Activated naive CD4-positive, alpha-beta T cell treated with anti-CD3 and anti-CD28 coated beads, Interleukin-2, amount 10 ng/mL, durations not matched to agents 7 days and 5 days (primary cell): ENCODE data around the gene YPEL2.
"Not testable (repeated sequence)": the region's sequence is repeated elsewhere in the genome, so short reads cannot be mapped to it uniquely, and the experiment has no call there.

Experiments
- CTCF ChIA-PET: fragments of 350-600 bp; sonication (Branson Sonifier 250); formaldehyde crosslinking; loops from one replicate; lab custom pipeline; 2021; ENCODE audit warnings: antibody characterized with exemption; lab: Charles Lee
- DNase-seq: peaks from one replicate; pipeline ENCODE4 v3.0.0-alpha.2; 2020
- H3K27ac Mint-ChIP-seq: one replicate; pipeline ENCODE4 v1.8.0; 2021; ENCODE audit warnings: mild to moderate bottlenecking, moderate library complexity, mixed read lengths
- H3K27me3 Mint-ChIP-seq: one replicate; pipeline ENCODE4 v1.8.0; 2021; ENCODE audit warnings: mild to moderate bottlenecking, mixed read lengths
- H3K36me3 Mint-ChIP-seq: one replicate; pipeline ENCODE4 v1.8.0; 2021; ENCODE audit warnings: mixed read lengths
- H3K4me1 Mint-ChIP-seq: one replicate; pipeline ENCODE4 v1.8.0; 2021; ENCODE audit warnings: mixed read lengths
- H3K4me3 Mint-ChIP-seq: one replicate; pipeline ENCODE4 v1.8.0; 2021; ENCODE audit warnings: mild to moderate bottlenecking, moderate library complexity, mixed read lengths
- H3K9me3 Mint-ChIP-seq: one replicate; pipeline ENCODE4 v1.8.0; 2021; ENCODE audit warnings: mixed read lengths

Gene YPEL2

DNA sequence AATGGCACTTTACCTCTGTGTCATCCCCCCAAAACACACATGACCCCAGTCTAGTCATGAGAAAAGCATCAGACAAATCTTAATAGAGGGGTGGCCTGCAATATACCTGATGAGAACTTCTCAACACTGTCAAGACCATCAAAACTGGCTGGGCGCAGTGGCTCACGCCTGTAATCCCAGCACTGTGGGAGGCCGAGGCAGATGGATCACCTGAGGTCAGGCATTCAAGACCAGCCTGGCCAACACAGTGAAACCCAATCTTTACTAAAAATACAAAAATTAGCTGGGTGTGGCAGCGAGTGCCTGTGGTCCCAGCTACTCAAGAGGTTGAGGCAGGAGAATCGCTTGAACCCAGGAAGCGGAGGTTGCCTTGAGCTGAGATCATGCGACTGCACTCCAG, 19.9 kb upstream of the YPEL2 start:
- not testable (repeated sequence) for H3K9me3 Mint-ChIP-seq, DNase-seq, H3K27me3 Mint-ChIP-seq, H3K4me3 Mint-ChIP-seq, H3K27ac Mint-ChIP-seq, H3K36me3 Mint-ChIP-seq, H3K4me1 Mint-ChIP-seq
- CTCF ChIA-PET = interaction anchor here (0.5 to 3.9 kb wide), 19 partner anchors 9 to 769 kb away, joined by 3 to 89 read pairs (median 3); partner anchors contain the start of gene GDPD1

DNA sequence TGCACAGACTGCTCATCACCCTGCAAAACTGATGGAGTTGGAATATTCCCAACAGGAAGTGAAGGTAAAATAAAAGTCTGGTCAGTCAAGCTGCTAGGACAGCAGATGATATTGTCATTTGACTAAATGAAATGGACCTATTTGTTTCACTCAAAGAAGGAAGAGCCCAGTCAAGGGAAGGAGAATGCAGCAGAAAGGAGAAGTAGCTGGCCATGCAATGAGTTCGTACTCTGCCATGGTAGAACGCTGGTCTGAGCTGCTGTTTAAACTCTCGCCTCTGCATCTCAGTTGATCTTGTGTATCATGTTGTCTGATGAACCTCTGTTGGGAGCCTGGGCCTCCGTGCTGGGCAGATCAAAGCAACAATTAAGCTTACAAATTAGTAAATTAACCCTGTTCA, 15.6 kb upstream of the YPEL2 start:
- Mint-ChIP-seq H3K27me3 (no peaks in the 10 kb centered on the region), H3K27ac (no peak overlapping the region), H3K4me1 (peaks cover 6% of the 10 kb centered on the region), H3K36me3 (no peaks in the 10 kb centered on the region), H3K9me3 (no peaks in the 10 kb centered on the region), H3K4me3 (no peak overlapping the region)
- CTCF ChIA-PET = interaction anchor here (1.0 to 7.4 kb wide), 7 partner anchors 10 to 437 kb away, joined by 3 to 90 read pairs (median 5); no protein-coding TSS in a partner anchor
- DNase-seq = no peak

DNA sequence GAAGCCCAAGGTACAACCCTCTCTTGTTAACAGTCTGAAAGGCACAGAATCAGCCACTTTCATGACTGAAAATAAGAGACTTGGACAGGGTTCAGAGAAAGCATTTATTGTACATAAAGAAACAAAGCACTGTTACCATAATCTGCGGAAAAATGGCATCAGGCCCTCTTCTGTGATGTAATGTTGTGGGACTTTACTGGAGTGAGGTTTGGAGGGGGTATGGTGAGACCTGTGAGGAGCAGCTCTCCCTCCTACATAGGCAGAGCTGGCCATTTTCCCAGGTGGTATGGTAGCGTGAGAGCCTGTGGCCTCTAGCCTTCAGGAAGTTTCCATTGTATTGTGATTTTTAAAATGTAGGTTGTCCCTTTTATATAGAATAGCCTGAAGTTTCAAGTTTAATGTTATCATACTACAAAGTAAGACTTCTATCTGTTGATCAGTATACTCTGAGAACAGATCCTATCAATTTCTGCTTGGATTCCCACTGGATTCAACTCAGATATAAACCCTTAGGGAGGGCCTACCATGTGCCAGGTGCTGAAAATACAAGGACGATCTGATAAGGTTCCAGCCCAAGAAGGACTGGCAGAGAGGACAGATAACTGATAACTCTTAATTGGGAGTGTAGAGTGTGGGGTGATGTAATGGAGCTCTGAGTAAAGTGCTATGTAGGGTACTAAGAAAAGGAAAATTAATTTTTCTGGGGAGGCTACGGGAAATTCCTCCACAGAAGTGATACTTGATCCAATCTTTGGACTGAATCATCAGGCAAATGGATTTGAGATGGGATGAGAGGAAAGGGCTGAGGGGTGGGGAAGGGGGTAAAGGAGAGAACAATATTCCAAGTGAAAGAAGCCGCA, 4.1 kb upstream of the YPEL2 start:
- H3K4me3 Mint-ChIP-seq = no peak overlapping the region
- no peak for DNase-seq
- H3K27me3 Mint-ChIP-seq = no peaks in the 10 kb centered on the region
- CTCF ChIA-PET = interaction anchor here (0.5 to 10.5 kb wide), 4 partner anchors 11 to 715 kb away, joined by 3 to 131 read pairs (median 16); no protein-coding TSS in a partner anchor
- peaks cover 43% of the 10 kb centered on the region for H3K4me1 Mint-ChIP-seq
- peaks cover 1% of the 10 kb centered on the region for H3K36me3 Mint-ChIP-seq
- H3K27ac Mint-ChIP-seq = peak overlapping the region; percentile 87
- H3K9me3 Mint-ChIP-seq = no peaks in the 10 kb centered on the region

DNA sequence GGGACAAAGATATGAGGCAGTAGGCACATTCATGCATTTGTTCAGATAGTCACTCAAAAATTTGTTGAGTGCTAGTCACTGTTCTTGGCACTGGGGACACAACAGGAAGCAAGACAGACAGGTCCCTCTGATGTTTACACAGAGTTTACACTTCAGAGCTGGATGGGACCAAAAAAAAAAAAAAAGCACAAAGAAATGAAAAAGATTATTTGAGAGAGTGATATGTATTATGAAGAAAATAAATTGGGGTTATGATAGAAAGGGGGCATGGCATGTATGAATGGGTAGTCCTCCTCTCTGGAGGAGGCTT, 3.5 kb upstream of the YPEL2 start:
- peaks cover 1% of the 10 kb centered on the region for H3K36me3 Mint-ChIP-seq
- peak overlapping the region; percentile 87 for H3K27ac Mint-ChIP-seq
- peaks cover 46% of the 10 kb centered on the region for H3K4me1 Mint-ChIP-seq
- no peak overlapping the region for H3K4me3 Mint-ChIP-seq
- peak; percentile 27 for DNase-seq
- H3K27me3 Mint-ChIP-seq = peaks cover 2% of the 10 kb centered on the region
- no peaks in the 10 kb centered on the region for H3K9me3 Mint-ChIP-seq
- CTCF ChIA-PET = interaction anchor here (0.7 to 10.5 kb wide), 4 partner anchors 12 to 112 kb away, joined by 3 to 131 read pairs (median 16); no protein-coding TSS in a partner anchor

DNA sequence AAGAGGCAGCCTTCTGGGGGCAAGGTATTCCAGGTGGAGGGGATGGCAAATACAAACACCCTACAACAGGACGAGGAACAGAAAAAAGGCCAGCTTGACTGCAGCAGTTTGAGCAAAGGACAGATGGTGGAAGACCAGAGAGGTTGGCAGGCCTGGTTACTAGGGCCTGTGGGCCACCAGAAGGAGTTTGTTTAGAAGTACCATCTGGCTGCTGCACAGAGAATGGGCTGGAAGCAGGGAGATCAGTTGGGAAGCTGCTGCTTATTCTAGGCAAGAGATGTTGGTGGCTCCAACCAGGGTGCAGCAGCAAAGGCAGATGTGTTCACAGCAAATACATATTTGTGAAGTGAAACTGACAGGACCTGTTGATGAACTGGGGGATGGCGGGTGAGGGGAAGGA, 2.9 kb upstream of the YPEL2 start:
- DNase-seq = no peak
- Mint-ChIP-seq H3K27ac (peak overlapping the region; percentile 69), H3K4me1 (peaks cover 53% of the 10 kb centered on the region), H3K36me3 (peaks cover 5% of the 10 kb centered on the region), H3K27me3 (peaks cover 5% of the 10 kb centered on the region), H3K4me3 (no peak overlapping the region), H3K9me3 (no peaks in the 10 kb centered on the region)
- CTCF ChIA-PET = interaction anchor here (0.7 to 10.5 kb wide), 5 partner anchors 12 to 111 kb away, joined by 3 to 131 read pairs (median 12); no protein-coding TSS in a partner anchor

DNA sequence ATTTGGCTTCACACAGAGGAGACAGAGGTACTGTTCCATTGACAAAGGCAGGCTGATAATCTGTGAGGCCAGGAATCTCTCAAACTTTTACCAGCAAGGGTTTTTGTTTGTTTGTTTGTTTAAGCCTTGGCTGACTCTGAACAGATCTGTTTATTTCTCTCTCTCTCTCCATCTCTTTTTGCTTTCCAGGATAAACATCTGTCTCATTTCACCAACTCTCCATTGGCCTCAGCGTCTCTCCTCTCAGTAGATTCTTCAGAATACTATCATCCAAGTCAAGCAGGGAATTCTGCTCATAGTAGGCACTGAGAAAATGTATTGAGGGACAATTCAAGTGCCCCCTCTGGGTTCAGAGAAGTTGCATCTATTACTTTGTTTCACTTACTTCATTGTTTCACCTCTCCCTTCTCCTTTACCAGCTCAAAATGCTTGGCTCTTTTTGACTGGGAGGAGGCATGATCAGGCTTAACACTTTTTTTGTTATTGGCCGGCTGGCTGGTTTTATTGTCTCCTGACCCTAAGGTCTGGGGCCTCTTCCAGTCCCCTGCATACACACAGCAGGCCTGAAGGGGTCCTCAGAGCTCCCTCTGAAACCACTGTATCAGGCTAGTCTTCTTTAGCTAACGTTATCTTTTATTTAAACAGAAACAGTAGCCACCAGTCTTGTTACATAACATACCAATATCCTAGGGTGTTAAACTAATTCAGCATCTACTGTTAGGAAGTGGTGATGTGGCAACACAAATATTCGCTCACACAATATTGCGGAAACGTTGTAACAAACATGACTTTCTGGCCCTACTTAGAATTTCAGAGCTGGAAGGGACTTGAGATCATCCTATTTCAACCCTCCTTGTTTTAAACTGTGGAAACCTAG, 2.0 kb upstream of the YPEL2 start:
- H3K4me3 Mint-ChIP-seq = peak overlapping the region; percentile 42

DNA sequence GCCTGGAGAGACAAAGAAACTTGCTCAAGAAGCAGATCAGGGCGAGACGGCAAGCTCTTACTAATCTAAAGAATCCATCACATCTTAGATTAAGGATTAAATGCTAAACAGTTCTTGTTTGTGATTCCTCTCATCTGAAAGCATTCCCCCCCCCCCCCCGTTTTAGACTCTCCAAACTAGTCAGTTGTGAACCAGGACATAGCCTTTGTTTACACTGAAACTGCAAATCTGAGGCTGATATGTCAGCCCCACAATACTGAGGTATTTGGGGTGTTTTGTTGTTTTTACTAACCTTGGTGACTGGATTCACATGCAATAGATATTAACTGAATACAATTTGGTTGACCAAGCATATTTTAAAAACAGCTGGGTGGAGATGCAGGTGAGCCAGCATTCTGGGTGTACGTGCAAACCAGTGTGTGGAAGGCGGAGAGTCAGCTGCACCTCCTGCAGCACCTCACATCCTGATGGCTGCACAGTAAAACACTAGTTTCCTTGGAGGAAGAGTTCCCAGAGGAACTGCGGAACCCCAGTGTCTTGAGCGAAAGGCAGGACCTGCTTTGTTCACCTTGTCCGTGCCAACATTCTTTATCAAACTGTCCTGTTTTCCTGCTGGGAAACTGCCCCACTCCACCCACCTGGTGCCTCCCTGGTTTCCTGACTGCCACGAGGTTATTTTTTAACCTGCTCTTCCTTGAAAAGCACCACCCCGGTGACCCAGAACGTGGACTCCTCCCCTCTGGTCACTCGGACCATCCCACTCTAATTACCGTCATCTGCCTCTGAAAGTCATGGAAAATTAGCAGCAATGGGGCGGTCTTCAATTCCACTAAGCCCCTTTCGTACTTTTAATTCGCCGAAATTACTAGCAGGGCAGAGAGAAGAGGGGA, 1.2 kb upstream of the YPEL2 start:
- CTCF ChIA-PET = interaction anchor here (0.7 to 10.5 kb wide), 22 partner anchors 13 to 191 kb away, joined by 3 to 131 read pairs (median 4); no protein-coding TSS in a partner anchor
- H3K4me3 Mint-ChIP-seq = peak overlapping the region; percentile 61
- peak overlapping the region; percentile 93 for H3K27ac Mint-ChIP-seq
- no peaks in the 10 kb centered on the region for H3K9me3 Mint-ChIP-seq
- peaks cover 5% of the 10 kb centered on the region for H3K36me3 Mint-ChIP-seq
- peaks cover 67% of the 10 kb centered on the region for H3K4me1 Mint-ChIP-seq
- H3K27me3 Mint-ChIP-seq = peaks cover 8% of the 10 kb centered on the region
- DNase-seq = peak; percentile 34

More for the DNA sequence above, 2.0 kb upstream of the YPEL2 start:
- Mint-ChIP-seq H3K4me1 (peaks cover 60% of the 10 kb centered on the region), H3K27me3 (peaks cover 5% of the 10 kb centered on the region), H3K36me3 (peaks cover 5% of the 10 kb centered on the region), H3K9me3 (no peaks in the 10 kb centered on the region), H3K27ac (peak overlapping the region; percentile 93)
- peak; percentile 67 for DNase-seq
- CTCF ChIA-PET = interaction anchor here (0.7 to 10.5 kb wide), 22 partner anchors 13 to 192 kb away, joined by 3 to 131 read pairs (median 4); no protein-coding TSS in a partner anchor

DNA sequence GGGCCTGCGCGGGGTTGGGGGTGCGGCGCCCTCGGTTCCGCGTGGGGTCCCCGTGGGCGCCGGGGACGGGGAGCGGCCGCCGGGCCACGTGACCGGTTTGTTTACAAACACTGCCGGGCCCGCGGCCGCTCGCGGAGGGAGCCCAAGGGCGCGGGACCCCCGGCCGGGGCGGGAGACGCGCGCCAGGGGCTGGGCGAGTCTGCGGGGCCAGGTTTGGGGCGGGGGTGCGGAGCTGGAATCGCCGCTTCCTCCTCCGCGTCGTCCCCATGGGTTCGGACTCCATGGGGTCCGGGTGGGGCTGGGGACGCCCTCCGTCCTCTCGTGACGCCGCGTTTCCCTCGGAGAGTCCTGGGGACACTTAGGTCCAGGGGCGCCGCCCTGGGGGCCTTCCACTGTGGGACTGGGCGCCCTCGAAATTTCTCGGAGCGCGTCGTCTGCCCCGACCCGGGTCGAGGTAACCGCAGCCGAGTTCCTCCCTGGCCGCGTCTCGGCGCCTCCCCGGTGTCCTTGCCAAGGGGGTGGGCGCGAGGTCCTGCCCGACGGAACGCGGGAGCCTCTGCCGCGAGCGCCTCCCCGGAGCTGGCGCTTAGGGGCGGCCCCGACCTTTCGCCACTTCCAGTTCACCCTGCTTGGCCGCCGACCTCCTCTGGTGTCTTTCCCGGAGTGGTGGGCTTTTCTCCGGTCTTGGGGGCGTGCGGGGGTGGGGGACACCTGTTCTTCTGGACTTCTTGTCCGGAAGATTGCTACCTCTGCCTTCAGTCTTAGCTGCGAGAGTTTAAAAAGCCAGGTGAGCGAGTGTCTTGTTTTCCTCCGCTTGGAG, 684 bp downstream of the YPEL2 start:
- no peaks in the 10 kb centered on the region for H3K9me3 Mint-ChIP-seq
- peak; percentile 60 for DNase-seq
- H3K36me3 Mint-ChIP-seq = peaks cover 5% of the 10 kb centered on the region
- H3K4me3 Mint-ChIP-seq = peak overlapping the region; percentile 90
- peak overlapping the region; percentile 82 for H3K27ac Mint-ChIP-seq
- H3K27me3 Mint-ChIP-seq = peaks cover 12% of the 10 kb centered on the region
- CTCF ChIA-PET = interaction anchor here (0.7 to 10.5 kb wide), 7 partner anchors 10 to 107 kb away, joined by 3 to 131 read pairs (median 4); no protein-coding TSS in a partner anchor
- H3K4me1 Mint-ChIP-seq = peaks cover 69% of the 10 kb centered on the region

DNA sequence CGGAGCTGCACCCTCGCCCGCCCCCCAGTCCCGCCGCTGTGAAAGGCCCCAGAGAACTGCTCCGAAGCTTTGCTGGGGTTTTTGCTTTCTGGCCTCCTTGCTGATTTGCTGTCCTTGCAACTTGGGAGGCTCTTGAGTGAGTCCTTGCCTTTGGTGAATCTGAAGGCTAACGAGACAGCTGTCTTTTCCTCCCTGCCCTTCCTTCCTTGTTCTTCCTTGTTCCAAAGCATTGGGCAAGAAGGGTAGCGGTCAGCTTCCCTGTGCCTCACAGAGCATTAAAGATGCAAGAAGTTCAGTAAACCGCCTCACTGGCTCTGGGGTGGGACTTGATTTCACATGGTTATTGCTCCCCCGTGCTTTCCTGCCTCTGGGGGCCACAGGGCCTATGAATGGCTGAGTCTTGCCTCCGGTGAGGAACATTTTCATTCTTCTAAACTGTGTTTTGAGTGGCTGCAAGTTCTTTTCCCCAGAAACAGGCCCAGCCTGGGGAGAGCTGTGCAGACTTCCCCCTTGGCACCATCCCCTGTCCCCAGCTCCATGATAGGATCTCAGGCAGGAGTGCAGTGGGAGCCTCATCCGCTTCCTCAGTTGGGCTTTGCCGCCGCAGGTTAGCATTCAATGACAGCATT, 1.4 kb downstream of the YPEL2 start:
- CTCF ChIA-PET = interaction anchor here (0.7 to 10.5 kb wide), 7 partner anchors 9 to 107 kb away, joined by 3 to 131 read pairs (median 4); no protein-coding TSS in a partner anchor
- no peaks in the 10 kb centered on the region for H3K9me3 Mint-ChIP-seq
- peaks cover 5% of the 10 kb centered on the region for H3K36me3 Mint-ChIP-seq
- peaks cover 12% of the 10 kb centered on the region for H3K27me3 Mint-ChIP-seq
- H3K27ac Mint-ChIP-seq = peak overlapping the region; percentile 82
- H3K4me1 Mint-ChIP-seq = peaks cover 62% of the 10 kb centered on the region
- peak overlapping the region; percentile 90 for H3K4me3 Mint-ChIP-seq
- peak; percentile 45 for DNase-seq

DNA sequence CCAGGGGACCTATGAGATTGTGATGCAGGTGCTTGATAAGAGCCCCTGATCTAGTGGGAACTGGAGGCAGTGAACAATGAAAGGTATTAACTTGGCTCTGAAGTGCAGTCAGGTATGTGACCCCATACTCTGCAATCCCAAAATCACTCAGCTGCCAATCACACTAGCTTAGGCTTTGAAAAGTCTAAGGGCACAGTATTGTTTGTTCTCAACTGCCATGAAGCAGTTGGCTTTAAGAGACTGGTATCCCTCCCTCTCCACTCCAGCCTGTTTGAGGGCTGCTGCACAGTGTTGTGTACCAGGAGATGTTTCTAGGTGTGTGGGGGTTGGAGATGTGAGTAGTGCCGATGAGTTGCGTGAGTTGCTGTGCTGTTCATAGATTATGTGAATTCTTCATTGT, 2.4 kb downstream of the YPEL2 start:
- no peak for DNase-seq
- Mint-ChIP-seq H3K4me3 (peak overlapping the region; percentile 90), H3K9me3 (no peaks in the 10 kb centered on the region), H3K4me1 (peaks cover 55% of the 10 kb centered on the region), H3K27ac (no peak overlapping the region), H3K27me3 (peaks cover 12% of the 10 kb centered on the region), H3K36me3 (peaks cover 4% of the 10 kb centered on the region)
- CTCF ChIA-PET = interaction anchor here (0.7 to 10.5 kb wide), 4 partner anchors 46 to 865 kb away, joined by 3 to 131 read pairs (median 4); no protein-coding TSS in a partner anchor

DNA sequence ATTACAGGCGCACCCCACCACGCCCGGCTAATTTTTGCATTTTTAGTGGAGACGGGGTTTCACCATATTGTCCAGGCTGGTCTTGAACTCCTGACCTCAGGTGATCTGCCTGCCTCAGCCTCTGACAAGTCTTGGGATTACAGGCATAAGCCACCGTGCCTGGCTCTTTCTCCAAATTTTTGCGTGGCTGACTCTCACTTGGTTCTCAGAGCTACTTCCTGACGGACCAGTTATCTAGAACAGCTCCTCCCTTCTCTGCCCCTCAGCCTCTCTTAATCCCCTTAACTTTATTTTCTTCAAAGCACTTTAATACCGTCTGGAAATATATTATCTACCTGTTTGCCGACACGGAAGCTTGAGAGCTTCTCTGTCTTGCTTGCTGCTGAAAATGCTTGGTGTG, 4.2 kb downstream of the YPEL2 start:
- H3K27me3 Mint-ChIP-seq = peaks cover 12% of the 10 kb centered on the region
- H3K4me1 Mint-ChIP-seq = peaks cover 36% of the 10 kb centered on the region
- CTCF ChIA-PET = interaction anchor here (1.2 to 10.5 kb wide), 2 partner anchors 104 to 151 kb away, joined by 3 to 131 read pairs; no protein-coding TSS in a partner anchor
- H3K36me3 Mint-ChIP-seq = peaks cover 4% of the 10 kb centered on the region
- no peak overlapping the region for H3K4me3 Mint-ChIP-seq
- no peaks in the 10 kb centered on the region for H3K9me3 Mint-ChIP-seq
- no peak overlapping the region for H3K27ac Mint-ChIP-seq
- no peak for DNase-seq

DNA sequence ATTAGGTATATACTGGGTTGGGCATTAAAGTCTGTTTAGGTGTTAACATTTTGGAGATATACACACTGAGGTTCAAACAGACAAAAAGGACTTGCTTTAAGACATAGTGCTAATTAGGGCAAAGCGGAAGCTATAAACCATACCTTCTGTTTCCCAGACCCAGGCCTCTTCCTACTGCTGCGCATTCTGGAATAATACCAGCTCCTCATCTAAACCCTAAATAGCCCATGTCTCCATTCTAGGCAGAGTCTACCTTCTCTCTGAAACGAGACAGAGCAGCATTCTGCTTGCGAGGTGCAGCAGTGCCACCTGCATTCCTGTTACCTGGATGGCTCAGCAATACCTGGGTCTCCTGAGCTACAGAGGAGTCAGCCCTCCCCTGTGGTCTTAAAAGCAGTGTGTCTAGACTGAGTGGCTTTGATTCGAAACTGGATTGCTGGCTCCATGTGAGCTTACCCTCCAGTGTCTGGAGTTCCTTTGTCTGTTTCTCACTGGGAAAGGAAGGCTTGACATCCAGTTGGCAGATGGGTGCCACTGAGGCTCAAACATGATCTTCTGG, 6.4 kb downstream of the YPEL2 start:
- Mint-ChIP-seq H3K9me3 (no peaks in the 10 kb centered on the region), H3K4me3 (no peak overlapping the region), H3K4me1 (peaks cover 42% of the 10 kb centered on the region), H3K27ac (no peak overlapping the region), H3K36me3 (peaks cover 4% of the 10 kb centered on the region), H3K27me3 (peaks cover 11% of the 10 kb centered on the region)
- DNase-seq = no peak
- CTCF ChIA-PET = no interaction called here
